AG08395 (cell line): ENCODE measurements around the gene RACGAP1.

Experiments used
- DNase-seq: peaks from one replicate; pipeline ENCODE4 v3.0.0; 2012; ENCODE audit warnings: mixed read lengths, low spot score

The RACGAP1 gene

GRCh38 chr12:50025187-50026059, at the start of gene RACGAP1:
Gene RACGAP1 (minus strand): TSS chr12:50025494. CDS start chr12:50016715, 8,779 bp downstream.
- peak; percentile 99 for DNase-seq

- no peak for DNase-seq
Measured at GRCh38 chr12:50073712-50074111, 48.4 kb upstream of the RACGAP1 start.

- no peak for DNase-seq
Measured at GRCh38 chr12:50073206-50073605, 47.9 kb upstream of the RACGAP1 start.

- DNase-seq = no peak
Measured at GRCh38 chr12:50072198-50072907, 47.1 kb upstream of the RACGAP1 start.

- DNase-seq = peak; percentile 81
Measured at GRCh38 chr12:50070314-50071060, 45.2 kb upstream of the RACGAP1 start.

GRCh38 chr12:50069539-50069938, 44.2 kb upstream of the RACGAP1 start:
- no peak for DNase-seq

- no peak for DNase-seq
Measured at GRCh38 chr12:50069069-50069468, 43.8 kb upstream of the RACGAP1 start.

- peak; percentile 89 for DNase-seq
Measured at GRCh38 chr12:50066402-50066801, 41.1 kb upstream of the RACGAP1 start.

- no peak for DNase-seq
Measured at GRCh38 chr12:50065726-50066310, 40.5 kb upstream of the RACGAP1 start.

GRCh38 chr12:50062728-50063460, 37.6 kb upstream of the RACGAP1 start:
- no peak for DNase-seq

- DNase-seq = no peak
Measured at GRCh38 chr12:50061946-50062686, 36.8 kb upstream of the RACGAP1 start.

GRCh38 chr12:50061171-50061570, 35.9 kb upstream of the RACGAP1 start:
- DNase-seq = no peak

GRCh38 chr12:50060120-50060468, 34.8 kb upstream of the RACGAP1 start:
- DNase-seq = no peak

- DNase-seq = no peak
Measured at GRCh38 chr12:50059440-50060119, 34.3 kb upstream of the RACGAP1 start.

GRCh38 chr12:50058743-50059312, 33.5 kb upstream of the RACGAP1 start:
- DNase-seq = no peak

- no peak for DNase-seq
Measured at GRCh38 chr12:50057896-50058670, 32.8 kb upstream of the RACGAP1 start.

GRCh38 chr12:50057000-50057841, 31.9 kb upstream of the RACGAP1 start, which contains the start of gene ASIC1:
Gene ASIC1 (plus strand): TSS chr12:50057596. CDS start chr12:50058767, 1,171 bp downstream.
- DNase-seq = peak; percentile 80

GRCh38 chr12:50056639-50056976, 31.3 kb upstream of the RACGAP1 start:
- DNase-seq = no peak
